DMS53 treated with DMSO at 0.1 percent for 48 hours (cell line): Measurements from ENCODE around the gene LRBA.
A peak's percentile ranks its signal among the peaks of the same experiment; 100 is the strongest.

Source experiments
- DNase-seq: peaks from one replicate; lab custom pipeline; 2025; ENCODE audit not compliant: unreplicated experiment; lab: John Stamatoyannopoulos, UW

The LRBA gene

DNA sequence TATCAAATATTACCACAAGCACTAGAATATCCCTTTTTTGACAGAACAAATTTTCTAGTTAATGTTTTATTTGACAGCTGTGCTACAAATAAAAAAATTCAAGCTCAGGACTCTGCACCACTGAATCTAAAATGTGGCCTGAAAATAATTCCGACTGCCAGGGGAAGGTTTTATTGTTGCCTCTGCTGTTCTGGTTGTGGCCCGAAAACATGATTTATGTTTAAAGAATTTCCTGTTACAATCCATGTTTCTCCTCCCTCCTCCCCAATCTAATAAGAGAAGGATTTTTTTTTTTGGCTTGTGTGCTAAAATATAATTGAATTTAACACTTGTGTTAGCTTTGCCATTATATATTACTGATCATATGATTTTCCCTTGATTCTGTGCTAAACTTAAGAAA is 709.1 kb downstream of the LRBA start:
- no peak for DNase-seq

- peak; percentile 5 for DNase-seq
These were observed 712.5 kb downstream of the LRBA start for GRCh38 chr4:150302553-150302952.

GRCh38 chr4:150299816-150300215 is 715.3 kb downstream of the LRBA start:
- DNase-seq = no peak

- peak; percentile 1 for DNase-seq
These were observed 717.1 kb downstream of the LRBA start for GRCh38 chr4:150297861-150298474.

DNA sequence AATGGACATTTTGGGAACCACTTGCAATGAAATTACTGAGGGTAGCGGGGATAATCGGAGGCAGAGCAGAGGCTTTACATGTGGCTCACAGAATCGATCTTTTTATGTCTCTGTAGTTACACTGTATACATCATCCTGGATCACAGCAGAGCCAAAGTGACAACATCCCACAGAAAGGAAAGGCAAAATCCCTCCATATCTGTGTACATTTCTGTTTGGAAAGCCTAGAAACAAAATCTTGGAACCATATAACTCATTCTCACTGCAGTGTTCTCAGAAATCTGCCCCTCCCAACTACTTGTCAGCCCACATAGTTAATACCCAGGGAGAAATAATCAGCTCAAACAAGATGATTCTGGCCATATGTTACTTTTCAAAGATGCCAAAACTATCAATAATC is 725.2 kb downstream of the LRBA start:
- no peak for DNase-seq

- no peak for DNase-seq
These were observed 725.9 kb downstream of the LRBA start for GRCh38 chr4:150289198-150289597.

DNA sequence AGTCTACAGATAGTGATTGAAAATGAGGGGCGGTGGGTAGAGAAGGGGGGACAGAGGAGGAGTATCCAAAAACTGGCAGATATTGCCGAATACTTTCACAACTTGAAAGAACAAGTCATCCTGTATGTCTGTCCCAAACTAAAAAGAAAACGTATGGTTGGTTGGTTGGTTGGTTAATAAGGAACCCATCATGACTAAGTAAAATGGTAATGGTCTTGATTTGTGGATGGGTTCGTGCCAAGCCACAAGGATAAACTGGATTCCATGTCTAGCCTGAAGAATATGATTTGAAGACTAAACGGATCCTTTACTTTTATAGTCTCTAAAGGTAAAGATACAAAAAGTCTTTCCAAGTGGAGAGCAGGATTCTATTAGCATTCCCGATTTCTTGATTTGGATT is 728.4 kb downstream of the LRBA start:
- no peak for DNase-seq

GRCh38 chr4:150283689-150284088 is 731.4 kb downstream of the LRBA start:
- no peak for DNase-seq

DNA sequence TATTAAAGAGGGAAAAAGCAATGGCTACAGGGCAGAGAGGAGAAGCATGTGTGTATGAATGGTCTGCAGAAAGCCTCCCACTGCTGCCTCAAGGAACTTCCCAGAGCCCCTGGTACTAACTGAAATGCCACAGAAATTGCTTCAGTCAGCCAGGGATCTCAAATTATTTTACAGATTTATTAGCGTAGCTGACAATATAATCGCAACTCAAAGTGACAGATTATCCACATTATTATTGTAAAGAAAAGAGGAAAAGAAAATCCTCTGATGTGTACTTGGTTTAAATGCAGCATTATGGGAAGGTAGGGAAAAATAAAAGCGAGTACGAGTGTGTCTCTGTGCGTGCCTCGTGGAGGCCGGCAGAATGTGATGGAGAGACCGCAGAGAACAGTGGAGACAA is 734.1 kb downstream of the LRBA start:
- no peak for DNase-seq

- DNase-seq = no peak
These were observed 734.8 kb downstream of the LRBA start for GRCh38 chr4:150280081-150280895.

GRCh38 chr4:150278206-150278605 is 736.9 kb downstream of the LRBA start:
- no peak for DNase-seq

GRCh38 chr4:150268444-150268843 is 746.6 kb downstream of the LRBA start:
- DNase-seq = peak; percentile 1

- no peak for DNase-seq
These were observed 749.3 kb downstream of the LRBA start for GRCh38 chr4:150265806-150266205.

GRCh38 chr4:150264595-150265161 is 750.4 kb downstream of the LRBA start:
- DNase-seq = no peak

DNA sequence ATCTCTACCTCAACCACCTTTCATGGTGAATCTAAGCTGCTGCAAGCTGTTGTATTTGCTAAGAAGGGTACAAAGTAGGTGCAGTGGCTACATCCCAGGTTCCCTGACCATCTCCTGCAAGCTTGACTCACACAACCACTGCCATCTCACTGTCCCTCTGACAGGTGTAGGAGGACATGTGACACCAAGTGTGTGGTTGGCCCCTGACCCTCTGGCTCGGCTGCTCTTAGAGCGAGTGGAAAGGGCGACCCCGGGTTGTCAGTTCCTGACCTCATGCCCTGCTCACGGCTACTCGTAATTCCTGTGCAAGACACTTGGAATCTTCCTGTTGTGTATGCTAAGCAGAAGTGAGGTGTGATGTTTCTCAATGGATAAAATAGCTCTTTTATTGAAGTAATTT is 752.5 kb downstream of the LRBA start:
- no peak for DNase-seq

GRCh38 chr4:150261571-150261970 is 753.5 kb downstream of the LRBA start:
- DNase-seq = no peak

DNA sequence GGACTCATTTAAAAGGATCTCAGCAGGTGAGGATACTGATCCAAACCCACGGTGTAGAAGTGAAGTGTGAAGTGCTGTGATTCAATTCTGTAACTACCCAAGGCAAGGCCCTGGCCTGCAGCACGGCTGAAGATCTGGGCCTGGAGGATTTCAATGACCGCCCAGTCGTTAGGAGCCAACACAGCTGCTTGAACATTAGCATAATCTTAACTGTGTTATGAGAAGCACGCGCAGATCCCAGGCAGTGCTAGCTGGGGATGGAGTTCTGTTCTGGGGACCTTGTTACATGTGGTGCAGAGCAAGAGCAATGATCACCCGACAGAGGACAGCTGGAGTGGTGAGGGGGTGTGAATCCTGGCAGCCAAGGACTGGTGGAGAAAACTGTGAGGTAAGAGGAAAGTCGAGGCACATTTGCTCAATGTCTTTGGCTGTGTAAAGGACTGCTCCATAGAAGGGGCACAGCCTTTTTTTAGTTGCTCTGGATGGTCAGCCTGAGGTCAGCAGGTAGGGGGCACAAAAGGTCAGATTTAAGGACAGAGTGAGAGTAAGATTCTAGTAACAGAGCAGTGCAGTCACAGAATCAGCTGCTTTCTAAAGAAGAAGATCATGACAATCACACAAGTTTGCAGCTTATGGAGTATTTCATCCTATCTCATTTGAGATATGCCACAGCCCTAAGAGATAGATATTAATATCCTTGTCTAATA is 755.1 kb downstream of the LRBA start:
- DNase-seq = no peak

- DNase-seq = no peak
These were observed 756.5 kb downstream of the LRBA start for GRCh38 chr4:150258569-150258968.

- no peak for DNase-seq
These were observed 758.0 kb downstream of the LRBA start for GRCh38 chr4:150256841-150257730.

GRCh38 chr4:150256225-150256620 is 758.9 kb downstream of the LRBA start:
- DNase-seq = no peak
